Parathyroid adenoma (tissue), 2 donors: ENCODE measurements around the gene USP49.
A peak's percentile ranks its signal among the peaks of the same experiment; 100 is the strongest.

ENCODE experiments used
- H2AFZ ChIP-seq: fragments of 300-600 bp; sonication (generic); one replicate; pipeline ENCODE4 v1.7.0; 2017; ENCODE audit warnings: antibody characterized with exemption, mild to moderate bottlenecking
- H3K27ac ChIP-seq: fragments of 300-600 bp; sonication (generic); one replicate; pipeline ENCODE4 v1.7.0; 2017
- H3K27me3 ChIP-seq: fragments of 300-600 bp; sonication (generic); one replicate; pipeline ENCODE4 v1.7.0; 2017; ENCODE audit warnings: low read length; ENCODE audit not compliant: control insufficient read depth, insufficient read depth
- H3K36me3 ChIP-seq: fragments of 300-600 bp; sonication (generic); one replicate; pipeline ENCODE4 v1.7.0; 2017; ENCODE audit warnings: low read length; ENCODE audit not compliant: control insufficient read depth, insufficient read depth
- H3K4me1 ChIP-seq: fragments of 300-600 bp; sonication (generic); one replicate; pipeline ENCODE4 v1.7.0; 2017; ENCODE audit warnings: control low read depth
- H3K4me2 ChIP-seq: fragments of 300-600 bp; sonication (generic); one replicate; pipeline ENCODE4 v1.7.0; 2017; ENCODE audit warnings: low read length
- H3K4me3 ChIP-seq: fragments of 300-600 bp; sonication (generic); one replicate; pipeline ENCODE4 v1.7.0; 2017; ENCODE audit warnings: low read depth, low read length
- H3K79me2 ChIP-seq: fragments of 300-600 bp; sonication (generic); one replicate; pipeline ENCODE4 v1.7.0; 2017; ENCODE audit warnings: control low read depth
- H3K9ac ChIP-seq: fragments of 300-600 bp; sonication (generic); one replicate; pipeline ENCODE4 v1.7.0; 2017; ENCODE audit warnings: mild to moderate bottlenecking
- H3K9me3 ChIP-seq: fragments of 300-600 bp; sonication (generic); one replicate; pipeline ENCODE4 v1.7.0; 2017; ENCODE audit warnings: low read length; ENCODE audit not compliant: control insufficient read depth
- CTCF ChIP-seq: fragments of 300-600 bp; sonication (generic); IDR thresholded peaks from one replicate; pipeline ENCODE4 v1.7.0; 2017; ENCODE audit warnings: antibody characterized with exemption, mild to moderate bottlenecking
- donor health status: primary hyperparathyroidism.

Gene USP49

GRCh38 chr6:41938590-41939175, 43.5 kb upstream of the USP49 start:
- H3K27me3 ChIP-seq, result no peaks in the 10 kb centered on the region
- H3K4me1 ChIP-seq, result peaks cover 5% of the 10 kb centered on the region
- no peaks in the 10 kb centered on the region for H3K9me3 ChIP-seq
- no peak overlapping the region for H3K27ac ChIP-seq
- H3K79me2 ChIP-seq, result no peaks in the 10 kb centered on the region
- no peak overlapping the region for H3K4me2 ChIP-seq
- TF ChIP-seq CTCF, result no peak
- H3K4me3 ChIP-seq, result no peak overlapping the region
- no peak overlapping the region for H3K9ac ChIP-seq
- no peaks in the 10 kb centered on the region for H3K36me3 ChIP-seq
- no peak overlapping the region for H2AFZ ChIP-seq

- no peak overlapping the region for H3K27ac ChIP-seq
Observed at GRCh38 chr6:41937861-41938574, 42.8 kb upstream of the USP49 start.

GRCh38 chr6:41937472-41937860, 42.3 kb upstream of the USP49 start:
- no peaks in the 10 kb centered on the region for H3K79me2 ChIP-seq
- no peak overlapping the region for H3K27ac ChIP-seq
- no peak overlapping the region for H3K4me2 ChIP-seq
- H3K9me3 ChIP-seq, result no peaks in the 10 kb centered on the region
- no peak overlapping the region for H3K4me3 ChIP-seq
- H3K4me1 ChIP-seq, result peaks cover 5% of the 10 kb centered on the region
- no peak for TF ChIP-seq CTCF
- no peaks in the 10 kb centered on the region for H3K36me3 ChIP-seq
- H2AFZ ChIP-seq, result no peak overlapping the region
- H3K27me3 ChIP-seq, result no peaks in the 10 kb centered on the region
- H3K9ac ChIP-seq, result no peak overlapping the region

More at GRCh38 chr6:41937861-41938574, 42.8 kb upstream of the USP49 start:
- H3K4me1 ChIP-seq, result peaks cover 5% of the 10 kb centered on the region
- TF ChIP-seq CTCF, result no peak
- no peak overlapping the region for H3K4me2 ChIP-seq
- H3K4me3 ChIP-seq, result no peak overlapping the region
- H3K9ac ChIP-seq, result no peak overlapping the region
- H2AFZ ChIP-seq, result no peak overlapping the region
- H3K27me3 ChIP-seq, result no peaks in the 10 kb centered on the region
- no peaks in the 10 kb centered on the region for H3K79me2 ChIP-seq
- no peaks in the 10 kb centered on the region for H3K36me3 ChIP-seq
- no peaks in the 10 kb centered on the region for H3K9me3 ChIP-seq

- Histone ChIP-seq H3K4me2 (no peak overlapping the region), H3K27me3 (no peaks in the 10 kb centered on the region), H3K4me1 (peaks cover 5% of the 10 kb centered on the region), H3K9ac (no peak overlapping the region), H3K9me3 (no peaks in the 10 kb centered on the region), H3K27ac (peak overlapping the region; percentile 7), H3K4me3 (no peak overlapping the region), H3K36me3 (no peaks in the 10 kb centered on the region), H3K79me2 (no peaks in the 10 kb centered on the region), H2AFZ (no peak overlapping the region)
- TF ChIP-seq CTCF, result peak; percentile 88
Observed at GRCh38 chr6:41936073-41936837, 41.1 kb upstream of the USP49 start.
